ENCODE data around the gene KCNQ1.

DNA sequence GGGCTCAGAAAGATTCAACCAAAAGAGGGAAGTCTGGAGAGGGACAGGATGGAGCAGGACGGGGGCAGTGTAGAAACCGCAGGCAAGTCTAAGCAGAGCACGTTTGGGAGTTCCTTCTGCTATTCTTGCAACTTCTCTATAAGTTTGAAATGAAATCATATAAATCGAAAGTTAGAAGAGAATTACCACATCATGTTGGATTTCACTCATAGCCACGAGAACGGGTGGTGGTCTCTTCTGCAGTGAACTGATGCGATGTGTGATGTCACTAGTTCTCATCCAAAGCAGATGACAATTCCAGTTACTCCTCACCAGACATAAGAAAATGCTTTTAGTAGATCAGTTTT is 36.0 kb downstream of the KCNQ1 start:
- no peak for TF ChIP-seq CTCF (IDR thresholded peaks at IDR 0.05)
- no peak for TF ChIP-seq EP300 (IDR thresholded peaks at IDR 0.05)
